Activated CD8-positive, alpha-beta memory T cell treated with anti-CD3 and anti-CD28 coated beads, Interleukin-2, amount 10 ng/mL, durations not matched to agents 7 days and 5 days (primary cell): ENCODE results near the gene EDRF1. TPM values are rescaled to one million over a fixed set of nuclear protein-coding genes. Genes with fewer than 3 reads are reported as not detected.

ENCODE experiments used
- ATAC-seq: fragments of 150-1000 bp; cut with Tn5 transposase; one replicate; pipeline ENCODE4 v1.10.0; 2021; ENCODE audit warnings: moderate library complexity
- CTCF ChIA-PET: fragments of 350-600 bp; sonication (Branson Sonifier 250); formaldehyde crosslinking; loops from one replicate; lab custom pipeline; 2021; ENCODE audit warnings: antibody characterized with exemption; lab: Charles Lee
- DNase-seq: peaks from one replicate; pipeline ENCODE4 v3.0.0-alpha.2; 2020
- H3K27ac Mint-ChIP-seq: one replicate; pipeline ENCODE4 v1.8.0; 2021; ENCODE audit warnings: mild to moderate bottlenecking, mixed read lengths
- H3K27me3 Mint-ChIP-seq: one replicate; pipeline ENCODE4 v1.8.0; 2021; ENCODE audit warnings: mixed read lengths
- H3K36me3 Mint-ChIP-seq: one replicate; pipeline ENCODE4 v1.8.0; 2021; ENCODE audit warnings: mild to moderate bottlenecking, mixed read lengths
- H3K4me1 Mint-ChIP-seq: one replicate; pipeline ENCODE4 v1.8.0; 2021; ENCODE audit warnings: mixed read lengths
- H3K4me3 Mint-ChIP-seq: one replicate; pipeline ENCODE4 v1.8.0; 2021; ENCODE audit warnings: mild to moderate bottlenecking, moderate library complexity, mixed read lengths
- H3K9me3 Mint-ChIP-seq: one replicate; pipeline ENCODE4 v1.8.0; 2022; ENCODE audit warnings: low read depth, mixed read lengths
- total RNA-seq, 2 experiments: library from RNA; stranded (reverse); gene quantifications; one replicate each; pipeline ENCODE4 v1.2.3, GENCODE V29; 2021

Gene EDRF1
- total RNA-seq, 2 experiments from 2014 or later: 36.6 to 38.3 TPM

DNA sequence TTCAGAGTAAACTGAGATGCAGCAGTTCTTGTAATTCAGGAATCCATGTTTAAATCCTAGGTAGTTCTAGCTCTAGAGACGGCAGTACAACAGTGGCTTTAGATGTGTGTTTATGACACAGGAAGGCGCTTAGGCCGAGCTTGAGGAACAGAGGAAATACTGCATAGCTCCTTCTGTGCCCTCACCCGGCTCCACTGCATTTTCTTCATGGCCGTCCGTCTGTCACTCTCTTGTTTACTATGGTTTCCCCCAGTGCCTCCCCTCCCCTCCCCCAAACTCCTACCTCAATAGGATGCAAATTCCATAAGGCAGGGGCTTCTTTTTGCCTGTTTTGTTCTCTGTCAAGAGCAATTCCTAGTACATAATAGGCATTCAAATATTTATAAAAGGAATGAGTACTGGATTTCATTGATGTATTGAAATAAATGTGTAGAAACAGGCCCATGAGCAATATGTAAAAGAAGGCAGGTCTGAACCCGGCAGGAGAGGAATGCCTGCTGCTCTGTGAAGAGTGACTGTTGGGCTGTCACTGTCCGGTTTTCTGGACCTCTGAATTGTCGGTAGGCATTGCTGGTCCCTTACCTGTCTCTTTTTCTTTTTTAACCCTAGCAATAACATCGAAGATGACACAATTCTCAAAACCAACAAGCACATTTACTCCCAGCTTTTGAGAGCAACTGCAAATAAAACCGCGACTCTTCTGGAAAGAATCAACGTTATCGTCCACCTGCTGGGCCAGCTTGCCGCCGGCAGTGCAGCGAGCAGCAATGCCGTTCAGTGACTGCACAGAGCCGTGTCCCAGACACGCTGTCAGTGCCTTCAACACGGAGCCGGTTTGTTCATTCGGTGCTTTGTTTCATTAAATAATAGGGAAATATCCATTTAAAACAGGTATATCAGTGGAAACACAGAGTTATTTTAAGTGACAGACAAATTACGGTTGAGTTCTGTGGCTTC is 43.5 kb downstream of the EDRF1 start:
- no peaks in the 10 kb centered on the region for H3K4me1 Mint-ChIP-seq
- DNase-seq (no peak), ATAC-seq (no peak)
- no peaks in the 10 kb centered on the region for H3K27me3 Mint-ChIP-seq
- H3K27ac Mint-ChIP-seq: no peak overlapping the region
- CTCF ChIA-PET: interaction anchor here (1.6 kb wide), 1 partner anchor 59 kb away, joined by 5 read pairs; the partner anchor contains the start of gene UROS
- peaks cover 52% of the 10 kb centered on the region for H3K36me3 Mint-ChIP-seq
- no peaks in the 10 kb centered on the region for H3K9me3 Mint-ChIP-seq
- no peak overlapping the region for H3K4me3 Mint-ChIP-seq

DNA sequence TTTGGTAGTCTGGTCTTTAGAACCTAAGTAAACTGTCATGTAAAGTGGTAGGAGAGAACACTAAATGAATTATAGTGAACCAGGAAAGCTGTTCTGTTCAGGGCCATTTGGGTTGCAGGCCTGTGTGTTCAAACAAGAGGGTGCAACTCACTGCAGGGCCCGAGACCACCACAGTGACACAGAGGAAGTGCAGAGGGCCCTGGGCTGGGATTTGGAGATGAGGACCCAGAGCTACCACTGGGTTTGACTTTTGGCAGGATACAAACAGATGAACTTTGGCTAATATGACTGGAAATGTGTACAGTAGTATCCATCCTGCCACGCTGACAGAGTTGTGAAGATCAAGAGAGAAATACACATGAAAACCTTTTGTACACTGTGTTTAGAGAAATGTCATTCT is 46.3 kb downstream of the EDRF1 start:
- no peaks in the 10 kb centered on the region for H3K4me1 Mint-ChIP-seq
- H3K9me3 Mint-ChIP-seq: no peaks in the 10 kb centered on the region
- no peaks in the 10 kb centered on the region for H3K27me3 Mint-ChIP-seq
- DNase-seq (no peak), ATAC-seq (no peak)
- no peak overlapping the region for H3K4me3 Mint-ChIP-seq
- H3K36me3 Mint-ChIP-seq: peaks cover 39% of the 10 kb centered on the region
- no peak overlapping the region for H3K27ac Mint-ChIP-seq
- CTCF ChIA-PET: no interaction called here

DNA sequence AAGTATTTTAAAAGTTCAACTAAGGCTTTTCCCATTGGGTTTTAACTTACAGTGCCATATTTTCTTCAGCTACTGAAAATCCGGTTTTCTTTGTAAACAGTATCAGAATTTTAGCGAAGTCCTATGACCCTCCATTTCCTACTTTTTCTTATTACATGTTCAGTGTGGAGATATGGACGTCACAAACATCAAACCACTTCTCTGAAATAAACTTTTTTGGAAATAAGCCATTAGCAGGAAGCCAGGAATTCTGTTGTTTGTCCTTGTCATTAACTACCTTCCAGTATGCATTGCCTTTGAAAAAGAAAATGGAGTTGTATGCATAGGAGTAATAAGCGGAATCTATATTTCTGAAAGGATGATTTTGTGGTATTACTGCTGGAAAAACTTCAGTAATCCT is 47.0 kb downstream of the EDRF1 start:
- Mint-ChIP-seq H3K4me3 (no peak overlapping the region), H3K36me3 (peaks cover 35% of the 10 kb centered on the region), H3K27me3 (no peaks in the 10 kb centered on the region), H3K4me1 (no peaks in the 10 kb centered on the region), H3K27ac (no peak overlapping the region), H3K9me3 (no peaks in the 10 kb centered on the region)
- CTCF ChIA-PET: no interaction called here
- ATAC-seq (no peak), DNase-seq (no peak)

DNA sequence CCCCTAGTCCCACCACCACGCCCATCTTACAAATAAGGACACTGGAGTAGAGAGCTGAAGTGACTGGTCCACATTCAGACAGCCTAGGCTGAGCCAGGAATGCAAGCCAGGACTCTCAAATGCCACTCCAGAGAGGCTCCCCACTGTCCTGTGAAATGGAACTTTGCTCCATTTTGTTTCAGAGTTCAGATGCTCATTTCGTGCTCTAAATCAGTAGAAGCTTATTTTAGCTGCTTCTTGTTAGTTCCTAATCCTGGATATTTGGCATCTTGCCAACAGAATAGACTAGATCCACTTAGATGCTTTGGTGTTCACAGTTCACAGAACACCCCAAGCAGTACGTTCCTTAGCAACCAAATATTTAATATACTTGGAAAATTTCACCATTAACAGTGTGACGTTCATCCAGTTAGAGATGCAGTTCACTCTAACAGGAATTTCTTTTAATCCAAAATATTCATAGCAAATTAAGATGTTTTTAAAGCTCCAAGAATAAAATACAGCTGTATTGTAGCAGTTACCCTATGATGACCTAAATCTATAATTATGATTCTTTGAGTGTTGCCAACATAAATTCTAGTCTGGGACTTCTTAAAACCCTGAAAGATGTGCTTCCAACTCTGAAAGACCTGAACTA is 48.8 kb downstream of the EDRF1 start:
- no peaks in the 10 kb centered on the region for H3K4me1 Mint-ChIP-seq
- H3K36me3 Mint-ChIP-seq: peaks cover 27% of the 10 kb centered on the region
- no peak overlapping the region for H3K4me3 Mint-ChIP-seq
- no peaks in the 10 kb centered on the region for H3K9me3 Mint-ChIP-seq
- H3K27me3 Mint-ChIP-seq: no peaks in the 10 kb centered on the region
- ATAC-seq (no peak), DNase-seq (no peak)
- CTCF ChIA-PET: interaction anchor here (1.0 kb wide), 1 partner anchor 55 kb away, joined by 3 read pairs; the partner anchor contains the start of genes BCCIP and UROS
- H3K27ac Mint-ChIP-seq: no peak overlapping the region

DNA sequence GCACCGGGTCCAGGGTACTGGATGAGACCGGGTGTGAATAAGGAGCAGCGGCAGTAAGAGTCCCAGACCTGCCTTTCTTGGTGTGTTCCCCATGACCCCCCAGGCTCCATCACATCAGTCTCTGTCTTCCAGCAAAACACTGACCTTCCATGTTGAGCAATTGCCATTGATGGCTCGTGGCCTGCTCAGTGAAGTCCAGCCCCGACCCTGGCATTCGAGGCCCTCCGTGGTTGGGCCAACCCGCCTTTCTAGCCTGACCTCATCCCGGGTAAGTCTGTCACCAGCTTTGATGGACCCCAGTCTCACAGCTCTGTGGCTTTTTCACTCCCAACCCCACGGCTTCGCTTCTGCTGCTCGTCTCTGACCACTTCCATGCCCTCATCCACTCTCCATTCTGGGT is 49.7 kb downstream of the EDRF1 start:
- CTCF ChIA-PET: interaction anchor here (1.0 kb wide), 1 partner anchor 54 kb away, joined by 3 read pairs; the partner anchor contains the start of genes BCCIP and UROS
- Mint-ChIP-seq H3K9me3 (no peaks in the 10 kb centered on the region), H3K27ac (no peak overlapping the region), H3K27me3 (no peaks in the 10 kb centered on the region), H3K4me3 (no peak overlapping the region), H3K4me1 (no peaks in the 10 kb centered on the region), H3K36me3 (peaks cover 21% of the 10 kb centered on the region)
- DNase-seq: no peak
- ATAC-seq: no peak

DNA sequence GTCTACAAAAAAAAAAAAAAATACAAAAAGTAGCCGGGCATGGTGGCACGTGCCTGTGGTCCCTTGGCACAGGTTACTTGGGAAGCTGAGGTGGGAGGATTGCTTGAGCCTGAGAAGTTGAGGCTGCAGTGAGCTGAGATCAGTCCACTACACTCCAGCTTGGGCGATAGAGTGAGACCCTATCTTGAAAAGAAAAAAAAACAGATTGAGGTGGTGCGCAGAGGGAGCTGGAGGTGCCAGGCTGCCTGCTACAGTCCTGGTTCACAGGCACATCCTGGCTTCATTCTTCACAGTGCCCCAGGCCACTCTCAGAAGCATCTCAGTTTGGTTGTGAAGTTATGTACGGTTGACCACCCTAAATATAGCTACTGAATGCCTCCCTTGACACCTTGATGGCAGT is 51.3 kb downstream of the EDRF1 start:
- Mint-ChIP-seq H3K27me3 (no peaks in the 10 kb centered on the region), H3K36me3 (peaks cover 7% of the 10 kb centered on the region), H3K9me3 (no peaks in the 10 kb centered on the region), H3K27ac (no peak overlapping the region), H3K4me1 (no peaks in the 10 kb centered on the region), H3K4me3 (no peak overlapping the region)
- DNase-seq: no peak
- CTCF ChIA-PET: no interaction called here
- no peak for ATAC-seq

DNA sequence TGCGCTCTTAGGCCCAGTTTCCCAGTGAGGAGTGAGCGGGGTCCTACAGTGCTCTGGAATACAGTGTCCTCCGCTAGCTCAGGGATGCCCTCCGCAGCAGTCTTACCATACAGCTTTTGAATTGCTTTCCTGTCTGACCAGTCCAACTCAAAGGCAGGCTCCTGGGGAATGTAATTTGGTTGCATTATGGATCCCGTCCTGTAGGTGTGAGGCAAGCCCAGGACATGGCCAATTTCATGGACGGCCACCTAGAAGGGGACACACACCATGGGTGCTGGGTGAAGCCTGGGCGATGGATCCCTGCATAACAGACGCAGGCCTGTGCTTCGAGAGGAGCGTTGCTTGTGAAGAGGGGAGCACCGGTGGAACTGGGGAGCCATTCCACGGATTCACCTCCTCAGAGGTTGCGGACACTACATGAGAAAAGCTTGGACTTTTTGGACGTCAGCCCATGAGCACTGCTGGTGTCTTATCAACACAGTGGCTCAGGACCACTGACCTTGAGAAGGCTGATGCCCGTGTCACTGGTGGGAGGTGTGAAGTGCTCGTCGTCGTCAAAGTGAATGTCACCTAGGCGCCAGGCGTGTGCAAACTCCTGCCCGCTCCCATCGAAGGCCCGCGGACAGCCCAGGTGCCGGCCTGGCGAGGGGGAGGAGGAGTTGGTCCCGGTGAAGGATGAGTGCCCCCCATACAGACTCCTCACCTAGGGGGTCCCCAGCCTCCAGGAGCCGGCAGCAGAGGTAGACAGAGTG is 52.8 kb downstream of the EDRF1 start:
- Mint-ChIP-seq H3K9me3 (no peaks in the 10 kb centered on the region), H3K27ac (no peak overlapping the region), H3K27me3 (no peaks in the 10 kb centered on the region), H3K36me3 (peaks cover 2% of the 10 kb centered on the region), H3K4me3 (no peak overlapping the region), H3K4me1 (no peaks in the 10 kb centered on the region)
- no peak for DNase-seq
- no peak for ATAC-seq
- CTCF ChIA-PET: no interaction called here

DNA sequence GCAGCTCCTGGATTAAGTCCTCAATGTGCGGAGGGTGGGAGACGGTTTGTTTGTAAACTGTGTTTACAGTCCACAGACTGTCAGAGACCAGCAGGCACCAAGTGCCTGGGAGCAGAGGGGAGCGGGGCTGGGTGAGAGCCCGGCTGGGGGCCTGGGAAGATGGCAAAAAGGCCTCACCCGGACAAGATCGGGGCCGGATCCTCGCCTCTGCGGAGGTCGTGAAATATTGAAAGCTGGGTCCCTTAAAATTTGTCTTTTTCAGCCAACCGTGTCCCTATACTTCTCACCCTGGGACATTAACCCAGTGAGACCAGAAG is 53.3 kb downstream of the EDRF1 start:
- no peak overlapping the region for H3K27ac Mint-ChIP-seq
- no peaks in the 10 kb centered on the region for H3K4me1 Mint-ChIP-seq
- peaks cover 2% of the 10 kb centered on the region for H3K36me3 Mint-ChIP-seq
- no peak overlapping the region for H3K4me3 Mint-ChIP-seq
- no peaks in the 10 kb centered on the region for H3K9me3 Mint-ChIP-seq
- DNase-seq (no peak), ATAC-seq (no peak)
- H3K27me3 Mint-ChIP-seq: no peaks in the 10 kb centered on the region
- CTCF ChIA-PET: no interaction called here

DNA sequence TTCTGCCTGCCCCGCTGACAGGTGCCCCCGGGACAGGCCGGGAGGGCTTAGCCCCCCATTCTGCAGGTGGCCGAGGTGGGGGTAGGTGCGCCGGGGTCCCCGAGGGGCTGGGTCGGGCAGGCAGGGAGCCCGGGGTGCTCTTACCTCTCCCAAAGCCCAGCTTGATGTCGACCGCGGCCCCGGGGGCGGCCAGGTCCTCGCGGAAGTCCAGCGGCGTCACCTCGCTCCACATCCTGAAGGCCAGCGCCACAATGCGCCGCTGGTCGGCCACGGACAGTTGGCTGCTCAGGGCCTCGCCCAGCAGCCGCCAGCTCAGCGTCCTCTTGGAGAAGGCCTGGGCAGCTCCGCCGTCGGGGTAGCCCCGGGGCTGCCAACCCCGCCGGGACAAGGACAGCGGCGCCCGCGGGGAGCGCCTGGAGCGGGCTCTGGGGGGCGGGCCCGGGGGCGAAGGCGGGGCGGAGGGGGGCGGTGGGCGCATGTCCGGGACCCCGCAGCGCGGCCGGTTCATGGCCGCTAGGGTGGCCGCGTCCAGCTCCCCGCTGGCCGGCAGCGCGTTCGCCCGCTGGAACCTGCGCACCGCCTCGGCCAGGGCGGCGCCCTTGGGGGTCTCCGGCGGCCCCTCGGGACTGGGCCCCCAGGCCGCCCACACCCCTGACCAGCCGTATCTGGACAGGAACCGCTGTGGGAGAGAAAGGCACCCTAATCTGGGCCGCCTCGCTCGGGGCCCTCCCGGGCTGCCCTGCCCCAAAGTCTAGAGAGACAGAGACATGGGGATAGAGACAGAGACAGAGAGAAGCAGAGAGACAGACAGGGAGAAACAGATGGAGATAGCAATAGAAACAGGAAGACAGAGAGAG is 54.4 kb downstream of the EDRF1 start:
- Mint-ChIP-seq H3K36me3 (peaks cover 2% of the 10 kb centered on the region), H3K9me3 (no peaks in the 10 kb centered on the region), H3K27ac (no peak overlapping the region), H3K27me3 (no peaks in the 10 kb centered on the region), H3K4me3 (no peak overlapping the region), H3K4me1 (no peaks in the 10 kb centered on the region)
- CTCF ChIA-PET: no interaction called here
- ATAC-seq (no peak), DNase-seq (no peak)

DNA sequence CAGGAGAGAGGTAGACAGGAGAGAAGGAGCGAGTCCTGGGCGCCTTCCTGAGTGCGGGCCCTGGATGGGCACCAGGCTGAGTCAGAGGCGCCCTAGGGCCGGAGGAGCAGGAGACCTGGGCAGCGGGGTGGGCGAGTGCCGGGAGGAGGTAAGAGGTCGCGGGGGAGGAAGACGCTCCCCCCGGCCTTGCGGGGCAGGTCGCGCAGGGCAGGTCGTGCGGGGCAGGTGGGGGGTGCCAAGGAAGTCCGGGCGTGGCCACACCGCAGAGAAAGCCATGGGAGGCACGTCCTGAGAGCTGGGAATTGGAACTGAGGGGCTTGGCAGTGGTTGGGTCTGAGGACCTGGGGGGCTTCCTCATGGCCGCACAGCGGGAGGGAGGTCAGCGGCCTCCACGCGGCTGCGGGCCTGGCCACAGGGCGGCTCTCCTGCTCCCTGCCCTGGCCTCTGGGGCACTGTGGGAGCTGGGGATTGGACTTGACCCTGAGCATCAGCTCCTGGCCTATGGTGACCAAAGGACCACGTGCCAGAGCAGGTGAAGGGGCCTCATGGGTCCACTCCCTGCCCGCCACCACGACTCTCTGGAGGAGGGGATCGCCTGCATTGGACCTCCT is 55.2 kb downstream of the EDRF1 start:
- Mint-ChIP-seq H3K27me3 (no peaks in the 10 kb centered on the region), H3K27ac (no peak overlapping the region)

DNA sequence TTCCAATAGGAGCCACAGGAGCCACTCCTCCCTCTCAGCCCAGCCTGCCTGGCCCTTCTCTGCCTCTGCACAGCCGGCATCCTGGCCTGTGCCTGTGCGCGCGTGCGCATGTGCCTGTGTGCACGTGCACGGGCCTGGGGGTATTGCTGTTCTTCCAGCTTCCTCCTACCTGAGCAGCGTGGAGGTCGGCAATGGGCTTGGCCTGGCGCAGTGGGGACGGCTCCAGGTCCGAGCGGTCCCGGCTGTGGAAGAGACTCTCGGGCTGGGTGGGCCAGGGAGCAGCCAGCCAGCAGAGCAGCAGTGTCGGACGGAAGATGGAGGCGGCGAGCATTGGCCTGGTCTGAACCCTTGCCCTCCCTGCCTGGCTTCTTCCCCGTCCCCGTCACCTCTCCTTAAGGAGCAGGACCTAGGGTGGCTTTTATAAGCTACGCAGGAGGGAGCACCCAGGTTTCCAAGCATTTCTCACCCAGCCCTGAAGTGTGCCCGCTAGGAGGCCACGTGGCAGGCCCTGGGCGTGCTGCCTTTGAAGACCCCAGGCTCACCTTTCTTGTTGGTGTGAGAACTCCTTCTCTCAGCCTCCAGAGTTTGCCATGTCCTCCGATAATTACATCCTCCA is 56.1 kb downstream of the EDRF1 start, which contains the start of gene MMP21:
TSS of gene MMP21 (minus strand) at position 331 of the 616 bp plus-strand sequence. CDS start at position 331, 0 bp downstream.
- Mint-ChIP-seq H3K27ac (no peak within 1 kb of the TSS), H3K9me3 (no peaks in the 10 kb centered on the region), H3K27me3 (no peaks in the 10 kb centered on the region), H3K4me1 (no peaks in the 10 kb centered on the region), H3K36me3 (no peaks in the 10 kb centered on the region), H3K4me3 (no peak within 1 kb of the TSS)
- DNase-seq (no peak), ATAC-seq (no peak)
- CTCF ChIA-PET: no interaction called here

More for the DNA sequence above, 55.2 kb downstream of the EDRF1 start:
- H3K36me3 Mint-ChIP-seq: no peaks in the 10 kb centered on the region
- no peaks in the 10 kb centered on the region for H3K4me1 Mint-ChIP-seq
- DNase-seq (no peak), ATAC-seq (no peak)
- CTCF ChIA-PET: no interaction called here
- no peak overlapping the region for H3K4me3 Mint-ChIP-seq
- no peaks in the 10 kb centered on the region for H3K9me3 Mint-ChIP-seq

DNA sequence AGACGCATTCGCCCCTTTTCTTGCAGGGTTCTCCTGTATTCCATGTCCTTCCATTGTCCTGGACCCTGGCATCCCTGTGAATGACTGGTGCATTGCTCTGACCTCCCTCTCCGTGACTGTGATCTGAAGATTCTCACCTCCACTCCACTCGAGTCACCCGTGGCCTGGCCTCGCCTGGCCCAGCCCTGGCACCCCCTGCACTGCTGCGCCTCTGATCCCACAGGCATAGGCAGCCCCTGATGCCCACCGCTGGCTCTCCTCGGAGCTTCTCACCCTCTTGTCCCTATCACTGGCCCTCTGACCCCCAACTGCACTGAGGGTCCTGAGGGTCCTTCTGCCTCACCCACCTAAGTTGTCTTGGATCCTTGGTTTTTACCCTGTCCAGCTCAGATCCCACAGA is 58.3 kb downstream of the EDRF1 start:
- Mint-ChIP-seq H3K27me3 (no peaks in the 10 kb centered on the region), H3K9me3 (no peaks in the 10 kb centered on the region), H3K36me3 (no peaks in the 10 kb centered on the region), H3K4me1 (no peaks in the 10 kb centered on the region), H3K27ac (no peak overlapping the region), H3K4me3 (no peak overlapping the region)
- ATAC-seq (no peak), DNase-seq (no peak)
- CTCF ChIA-PET: no interaction called here
